ENCODE data around the gene ONECUT3.

- no peak for TF ChIP-seq CTCF (IDR thresholded peaks at IDR 0.05)
- TF ChIP-seq POLR2A (IDR thresholded peaks at IDR 0.05): no peak
Observed at GRCh38 chr19:1730157-1730556, 23.1 kb upstream of the ONECUT3 start.

Measured in heart left ventricle (tissue), 13 donors.